IMR-90 (cell line): Measurements from ENCODE around the gene COX4I1. TPM values are rescaled to one million over a fixed set of nuclear protein-coding genes. Genes with fewer than 3 reads are reported as not detected.

ENCODE experiments used
- ATAC-seq: fragments of 200-7000 bp; cut with Tn5 transposase; 2 replicates; pipeline ENCODE4 v1.9.1; 2020; ENCODE audit warnings: low read depth, mild to moderate bottlenecking, moderate library complexity
- BruUV-seq: library from RNA; stranded (reverse); fragments of 400-500 nt; replicated peaks from 2 replicates; lab custom pipeline; 2021; lab: Mats Ljungman, UMichigan
- CTCF ChIA-PET: fragments of 300-600 bp; formaldehyde crosslinking; extraction: SDS; loops from one replicate; lab custom pipeline; 2021; ENCODE audit warnings: antibody characterized with exemption; lab: Yijun Ruan, JAX
- POLR2A ChIA-PET: fragments of 300-600 bp; sonication (Branson Sonifier 250); formaldehyde crosslinking; loops from one replicate; lab custom pipeline; 2022; ENCODE audit warnings: antibody characterized with exemption; ENCODE audit not compliant: unreplicated experiment; lab: Charles Lee
- DNase-seq: peaks from one replicate; pipeline ENCODE4 v3.0.0; 2013
- H2AFZ ChIP-seq: replicated peaks from 2 replicates; pipeline ENCODE3; 2013; ENCODE audit warnings: low read length, mild to moderate bottlenecking; ENCODE audit not compliant: poor library complexity
- H2AK5ac ChIP-seq: 2 replicates; pipeline ENCODE4 v1.6.1; 2013; ENCODE audit warnings: low read depth, low read length, inconsistent platforms
- H2AK9ac ChIP-seq: replicated peaks from 2 replicates; pipeline ENCODE3; 2013; ENCODE audit warnings: mild to moderate bottlenecking, low read depth, low read length, moderate library complexity; ENCODE audit not compliant: poor library complexity
- H2BK120ac ChIP-seq: 2 replicates; pipeline ENCODE4 v1.6.1; 2013; ENCODE audit warnings: low read depth, low read length, inconsistent platforms
- H2BK15ac ChIP-seq: 3 replicates; pipeline ENCODE4 v1.6.1; 2013; ENCODE audit warnings: low read depth, low read length, inconsistent platforms
- H2BK20ac ChIP-seq: 2 replicates; pipeline ENCODE4 v1.6.1; 2013; ENCODE audit warnings: low read depth, mild to moderate bottlenecking, inconsistent platforms, low read length, moderate library complexity
- H2BK5ac ChIP-seq: 2 replicates; pipeline ENCODE4 v1.6.1; 2013; ENCODE audit warnings: mild to moderate bottlenecking, low read depth, low read length, inconsistent platforms; ENCODE audit not compliant: poor library complexity, severe bottlenecking
- H3K14ac ChIP-seq: replicated peaks from 2 replicates; pipeline ENCODE4 v1.6.1; 2013; ENCODE audit warnings: low read depth, low read length, inconsistent platforms
- H3K18ac ChIP-seq: 2 replicates; pipeline ENCODE4 v1.6.1; 2013; ENCODE audit warnings: low read depth, low read length, control low read depth
- H3K23ac ChIP-seq: 2 replicates; pipeline ENCODE4 v1.6.1; 2013; ENCODE audit warnings: low read depth, low read length, inconsistent platforms
- H3K27ac ChIP-seq: 2 replicates; pipeline ENCODE4 v1.5.1; 2013; ENCODE audit warnings: mild to moderate bottlenecking, control low read depth, low read length; ENCODE audit not compliant: insufficient read depth
- H3K27me3 ChIP-seq: 2 replicates; pipeline ENCODE4 v1.6.1; 2013; ENCODE audit warnings: low read length; ENCODE audit not compliant: control insufficient read depth, insufficient read depth
- H3K36me3 ChIP-seq: 2 replicates; pipeline ENCODE4 v1.6.1; 2013; ENCODE audit warnings: low read length, mixed read lengths; ENCODE audit not compliant: control insufficient read depth, insufficient read depth
- H3K4ac ChIP-seq: 2 replicates; pipeline ENCODE4 v1.6.1; 2013; ENCODE audit warnings: low read depth, low read length, inconsistent platforms
- H3K4me1 ChIP-seq: 2 replicates; pipeline ENCODE4 v1.6.1; 2013; ENCODE audit warnings: low read length, mixed read lengths; ENCODE audit not compliant: control insufficient read depth, insufficient read depth
- H3K4me2 ChIP-seq: 2 replicates; pipeline ENCODE4 v1.6.1; 2013; ENCODE audit warnings: low read depth, mild to moderate bottlenecking, control low read depth, low read length, moderate library complexity
- H3K4me3 ChIP-seq: 2 replicates; pipeline ENCODE4 v1.5.1; 2013; ENCODE audit warnings: low read depth, mild to moderate bottlenecking, control low read depth, low read length, moderate library complexity; ENCODE audit not compliant: insufficient read depth
- H3K56ac ChIP-seq: 2 replicates; pipeline ENCODE4 v1.6.1; 2013; ENCODE audit warnings: low read length, inconsistent platforms; ENCODE audit not compliant: insufficient read depth; ENCODE audit errors: extremely low read depth
- H3K79me1 ChIP-seq, 2 experiments: 2 replicates each; pipeline ENCODE4 v1.6.1; 2013; ENCODE audit warnings: low read length in 2 of 2, inconsistent platforms in 1 of 2, low read depth in 1 of 2
- H3K9ac ChIP-seq: 2 replicates; pipeline ENCODE4 v1.6.1; 2013; ENCODE audit warnings: low read depth, low read length, control low read depth
- H3K9me1 ChIP-seq: 2 replicates; pipeline ENCODE4 v1.6.1; 2013; ENCODE audit warnings: low read length, inconsistent platforms; ENCODE audit not compliant: insufficient read depth
- H3K9me3 ChIP-seq: 2 replicates; pipeline ENCODE4 v1.6.1; 2013; ENCODE audit warnings: low read length; ENCODE audit not compliant: control insufficient read depth, insufficient read depth
- H4K20me1 ChIP-seq: 2 replicates; pipeline ENCODE4 v1.6.1; 2013; ENCODE audit warnings: low read length, inconsistent platforms; ENCODE audit not compliant: insufficient read depth
- H4K5ac ChIP-seq: 2 replicates; pipeline ENCODE4 v1.6.1; 2013; ENCODE audit warnings: mild to moderate bottlenecking, low read depth, low read length, control low read depth
- H4K8ac ChIP-seq, 2 experiments: 2 replicates each; pipeline ENCODE4 v1.6.1; 2013; ENCODE audit warnings: low read depth in 2 of 2, low read length in 2 of 2, control low read depth in 1 of 2, inconsistent platforms in 1 of 2
- H4K91ac ChIP-seq: 2 replicates; pipeline ENCODE4 v1.6.1; 2013; ENCODE audit warnings: low read depth, low read length, inconsistent platforms; ENCODE audit not compliant: insufficient read depth
- CEBPB ChIP-seq: IDR thresholded peaks from 2 replicates; pipeline ENCODE4 v1.6.1; 2012; ENCODE audit warnings: low read depth, low read length, improper control_type of control experiment
- CHD1 ChIP-seq: IDR thresholded peaks from 2 replicates; pipeline ENCODE4 v1.6.1; 2012; ENCODE audit warnings: low read depth, low read length, improper control_type of control experiment
- FOS ChIP-seq: fragments of 150-350 bp; IDR thresholded peaks from 2 replicates; pipeline ENCODE4 v1.6.1; 2016; ENCODE audit warnings: low read depth, low read length
- MAFK ChIP-seq: IDR thresholded peaks from 2 replicates; pipeline ENCODE4 v1.6.1; 2012; ENCODE audit warnings: low read depth, low read length, improper control_type of control experiment
- MXI1 ChIP-seq: IDR thresholded peaks from 2 replicates; pipeline ENCODE4 v1.6.1; 2012; ENCODE audit warnings: low read depth, mild to moderate bottlenecking, low read length, moderate library complexity, borderline replicate concordance
- RAD21 ChIP-seq: IDR thresholded peaks from 2 replicates; pipeline ENCODE4 v1.6.1; 2012; ENCODE audit warnings: low read length, improper control_type of control experiment
- WGBS, 2 experiments: methylation state at CpG; one replicate each; pipeline versions ENCODE4 v1.1.5 to v1.1.7; 2013; ENCODE audit warnings: missing lambda C conversion rate in 2 of 2; ENCODE audit not compliant: insufficient read length in 1 of 2; ENCODE audit errors: extremely low coverage in 2 of 2; 5-methylcytosine and 5-hydroxymethylcytosine counted together
- dilution Hi-C: fragments of 300-500 bp; cut with HindIII; formaldehyde crosslinking; loops from one replicate; pipeline ENCODE4 v1.14.3; 2018; ENCODE audit warnings: low sequenced_read_pairs; ENCODE audit not compliant: unreplicated experiment
- in situ Hi-C: fragments of 300-500 bp; cut with MboI; formaldehyde crosslinking; loops from 3 replicates; pipeline ENCODE4 v1.14.3; 2019; ENCODE audit warnings: low sequenced_read_pairs, inconsistent platforms, mixed read lengths
- intact Hi-C: fragments of 100-400 bp; cut with micrococcal nuclease; formaldehyde crosslinking; loops from 2 replicates; pipeline ENCODE4 v1.10.0; 2022
- polyA plus RNA-seq, 3 experiments: library from polyadenylated mRNA; depleted of rRNA; stranded (reverse); fragments of >200 nt; gene quantifications; 2 replicates each; pipeline ENCODE4 v1.2.3, GENCODE V29; 2012; ENCODE audit warnings: low replicate concordance in 1 of 3
- total RNA-seq: library from RNA; depleted of rRNA; stranded (reverse); fragments of >200 nt; gene quantifications from 2 replicates; pipeline ENCODE4 v1.2.3, GENCODE V29; 2012
- TF ChIP-seq, protein P1 (sequence below): fragments of 150-350 bp; IDR thresholded peaks from 2 replicates; pipeline ENCODE4 v1.6.1; 2017; ENCODE audit warnings: mild to moderate bottlenecking, antibody characterized with exemption, low read length, low read depth

The COX4I1 gene
- total and polyA plus RNA-seq, 2 of the 4 experiments (the other 2 are of a cell fraction), result 397 to 700 TPM

DNA sequence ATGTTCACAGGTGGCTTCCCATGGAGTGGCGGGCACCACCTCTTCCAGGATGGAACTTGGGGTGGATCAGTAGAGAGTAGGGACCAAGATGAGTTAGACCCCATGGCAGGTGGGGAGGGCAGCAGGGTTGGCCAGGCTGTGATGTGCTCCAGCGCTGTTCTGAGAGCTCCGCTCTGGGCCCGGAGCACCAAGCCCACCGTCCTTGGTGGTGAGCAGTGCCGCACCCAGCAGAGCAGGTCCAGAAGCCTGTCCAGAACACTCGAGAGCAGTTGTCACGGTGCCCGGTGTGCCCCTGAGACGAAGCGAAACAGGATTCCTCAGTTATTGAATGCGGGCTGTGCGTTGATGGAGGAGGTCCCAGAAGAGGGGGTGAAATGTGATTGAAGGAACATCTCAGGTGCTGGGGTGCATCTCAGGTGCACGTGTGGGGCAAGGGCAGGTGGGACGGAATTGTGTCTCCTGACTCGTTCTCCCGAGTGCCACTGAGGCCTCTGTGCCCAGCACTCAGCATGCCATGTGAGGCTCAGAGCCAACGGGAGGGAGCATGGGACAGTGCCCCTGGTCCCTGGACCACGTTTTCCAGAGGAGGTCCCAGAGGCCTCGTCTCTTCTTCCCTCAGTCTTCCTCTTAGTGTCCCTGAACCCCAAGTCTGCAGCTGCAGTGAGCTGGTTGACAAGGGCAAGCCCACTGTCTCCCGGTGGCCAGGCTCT, 39.5 kb downstream of the COX4I1 start:
- H2BK120ac ChIP-seq, result no peak overlapping the region
- H3K18ac ChIP-seq, result no peak overlapping the region
- no peak overlapping the region for H3K4me3 ChIP-seq
- H3K4me2 ChIP-seq, result no peak overlapping the region
- dilution Hi-C loops (no loop called here), intact Hi-C loops (no loop called here), in situ Hi-C loops (no loop called here)
- no peaks in the 10 kb centered on the region for H3K4me1 ChIP-seq
- H3K36me3 ChIP-seq, result no peaks in the 10 kb centered on the region
- no peak overlapping the region for H3K4ac ChIP-seq
- H4K5ac ChIP-seq, result no peak overlapping the region
- H3K27ac ChIP-seq, result no peak overlapping the region
- ATAC-seq, result no peak
- ChIA-PET POLR2A (no interaction called here), CTCF (no interaction called here)
- no peak overlapping the region for H2AK9ac ChIP-seq
- no peaks in the 10 kb centered on the region for H4K20me1 ChIP-seq
- H4K91ac ChIP-seq, result no peak overlapping the region
- no peak overlapping the region for H3K23ac ChIP-seq
- no peak overlapping the region for H2BK5ac ChIP-seq
- H3K9me3 ChIP-seq, result peaks cover 8% of the 10 kb centered on the region
- WGBS, 2 experiments, result 81% methylated on average over 10 of the region's 21 CpGs; no CpG with 5 or more reads in 1 of the 2 experiments
- H3K79me1 ChIP-seq, result no peaks in the 10 kb centered on the region
- BruUV-seq, result no TSS peak
- H2BK20ac ChIP-seq, result no peak overlapping the region
- no peak overlapping the region for H2BK15ac ChIP-seq
- peaks cover 71% of the 10 kb centered on the region for H3K27me3 ChIP-seq
- TF ChIP-seq RAD21, result no peak
- TF ChIP-seq, protein P1, sequence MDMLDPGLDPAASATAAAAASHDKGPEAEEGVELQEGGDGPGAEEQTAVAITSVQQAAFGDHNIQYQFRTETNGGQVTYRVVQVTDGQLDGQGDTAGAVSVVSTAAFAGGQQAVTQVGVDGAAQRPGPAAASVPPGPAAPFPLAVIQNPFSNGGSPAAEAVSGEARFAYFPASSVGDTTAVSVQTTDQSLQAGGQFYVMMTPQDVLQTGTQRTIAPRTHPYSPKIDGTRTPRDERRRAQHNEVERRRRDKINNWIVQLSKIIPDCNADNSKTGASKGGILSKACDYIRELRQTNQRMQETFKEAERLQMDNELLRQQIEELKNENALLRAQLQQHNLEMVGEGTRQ, result no peak
- TF ChIP-seq MAFK, result no peak
- TF ChIP-seq CHD1, result no peak
- TF ChIP-seq CEBPB, result no peak
- no peak for TF ChIP-seq FOS
- TF ChIP-seq MXI1, result no peak
- H3K9ac ChIP-seq, result no peak overlapping the region
- no peaks in the 10 kb centered on the region for H3K9me1 ChIP-seq
- no peak overlapping the region for H4K8ac ChIP-seq
- H3K56ac ChIP-seq, result no peak overlapping the region
- H2AK5ac ChIP-seq, result no peak overlapping the region
- H2AFZ ChIP-seq, result no peak overlapping the region
- DNase-seq, result no peak
- no peak overlapping the region for H3K14ac ChIP-seq
